Osteocyte (in vitro differentiated cells): Measurements from ENCODE around the gene ZNF428. TPM values are rescaled to one million over a fixed set of nuclear protein-coding genes. Genes with fewer than 3 reads are reported as not detected.

ENCODE experiments used
- DNase-seq: peaks from one replicate; pipeline ENCODE4 v3.0.0; 2021; ENCODE audit warnings: mixed read lengths; ENCODE audit not compliant: unreplicated experiment; ENCODE audit errors: extremely low spot score
- H3K27ac Mint-ChIP-seq: one replicate; pipeline ENCODE4 v1.8.0; 2021; ENCODE audit warnings: mild to moderate bottlenecking, mixed read lengths; ENCODE audit not compliant: unreplicated experiment
- H3K27me3 Mint-ChIP-seq: one replicate; pipeline ENCODE4 v1.8.0; 2021; ENCODE audit warnings: mixed read lengths; ENCODE audit not compliant: unreplicated experiment
- H3K36me3 Mint-ChIP-seq: one replicate; pipeline ENCODE4 v1.8.0; 2021; ENCODE audit warnings: mixed read lengths; ENCODE audit not compliant: unreplicated experiment
- H3K4me1 Mint-ChIP-seq: one replicate; pipeline ENCODE4 v1.8.0; 2021; ENCODE audit warnings: mixed read lengths; ENCODE audit not compliant: unreplicated experiment
- H3K4me3 Mint-ChIP-seq: one replicate; pipeline ENCODE4 v1.8.0; 2021; ENCODE audit warnings: mild to moderate bottlenecking, moderate library complexity, mixed read lengths; ENCODE audit not compliant: unreplicated experiment
- H3K9me3 Mint-ChIP-seq: one replicate; pipeline ENCODE4 v1.8.0; 2021; ENCODE audit warnings: mixed read lengths; ENCODE audit not compliant: unreplicated experiment
- CTCF ChIP-seq: fragments of 200-600 bp; sonication (generic); IDR thresholded peaks from 2 replicates; pipeline ENCODE4 v1.5.0; 2021; ENCODE audit warnings: antibody characterized with exemption, mild to moderate bottlenecking, moderate library complexity
- total RNA-seq: library from RNA; stranded (reverse); gene quantifications from 2 replicates; pipeline ENCODE4 v1.2.1, GENCODE V29; 2021

Gene ZNF428
- total RNA-seq, 1 donor from 2014 or later: 74.1 TPM

GRCh38 chr19:43581467-43581866 lies 38.0 kb downstream of the ZNF428 start:
- no peak overlapping the region for H3K4me3 Mint-ChIP-seq
- no peak for DNase-seq
- H3K36me3 Mint-ChIP-seq: peaks cover 6% of the 10 kb centered on the region
- H3K27me3 Mint-ChIP-seq: no peaks in the 10 kb centered on the region
- no peaks in the 10 kb centered on the region for H3K9me3 Mint-ChIP-seq
- TF ChIP-seq CTCF: no peak
- H3K27ac Mint-ChIP-seq: no peak overlapping the region
- H3K4me1 Mint-ChIP-seq: peaks cover under 1% of the 10 kb centered on the region

- Mint-ChIP-seq H3K4me1 (peaks cover 13% of the 10 kb centered on the region), H3K36me3 (no peaks in the 10 kb centered on the region), H3K4me3 (no peak overlapping the region), H3K9me3 (no peaks in the 10 kb centered on the region), H3K27me3 (no peaks in the 10 kb centered on the region), H3K27ac (no peak overlapping the region)
- no peak for DNase-seq
- no peak for TF ChIP-seq CTCF
Measured at GRCh38 chr19:43578787-43579186, 40.6 kb downstream of the ZNF428 start.

- Mint-ChIP-seq H3K9me3 (no peaks in the 10 kb centered on the region), H3K4me3 (peak overlapping the region; percentile 92), H3K27me3 (no peaks in the 10 kb centered on the region), H3K4me1 (peaks cover 18% of the 10 kb centered on the region), H3K27ac (peak overlapping the region; percentile 62), H3K36me3 (peaks cover 5% of the 10 kb centered on the region)
- no peak for TF ChIP-seq CTCF
- no peak for DNase-seq
Measured at GRCh38 chr19:43575955-43576878, 43.2 kb downstream of the ZNF428 start.

- Mint-ChIP-seq H3K27ac (peak within 1 kb of the TSS; percentile 93), H3K4me1 (peaks cover 18% of the 10 kb centered on the region), H3K36me3 (peaks cover 5% of the 10 kb centered on the region), H3K27me3 (no peaks in the 10 kb centered on the region), H3K4me3 (peak within 1 kb of the TSS; percentile 92), H3K9me3 (no peaks in the 10 kb centered on the region)
- no peak for TF ChIP-seq CTCF
- DNase-seq: peak; percentile 98
Measured at GRCh38 chr19:43575156-43575950, 44.1 kb downstream of the ZNF428 start, which contains the start of the genes PINLYP and XRCC1. Gene PINLYP, plus strand, starts transcription at chr19:43575801. Its CDS starts 1,391 bp downstream, at chr19:43577192. Gene XRCC1, minus strand, starts transcription at chr19:43575527. Its CDS starts 69 bp downstream, at chr19:43575458.
